ENCODE measurements around the gene PRSS57.

Gene PRSS57

DNA sequence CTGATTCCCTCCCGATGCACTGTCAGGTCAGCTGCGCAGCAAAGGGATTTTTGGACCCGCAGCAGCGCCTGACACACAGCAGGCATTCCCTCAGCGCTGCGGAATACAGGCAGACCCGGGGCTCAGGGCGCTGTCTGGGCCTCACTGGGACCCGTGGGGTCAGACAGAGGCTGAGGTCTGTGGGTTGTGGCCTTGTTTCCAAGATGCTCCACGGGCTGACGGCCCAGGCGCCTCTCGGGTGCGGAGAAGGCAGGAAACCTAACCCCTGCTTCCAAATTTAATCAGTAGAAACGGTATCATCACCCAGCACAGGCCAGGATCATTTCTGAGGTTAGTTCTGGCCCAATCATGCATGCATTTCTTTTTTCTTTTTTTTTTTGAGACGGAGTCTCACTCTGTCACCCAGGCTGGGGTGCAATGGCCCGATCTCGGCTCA, 31.6 kb downstream of the PRSS57 start:
- no peak for DNase-seq (ENCODE audit: low read depth)
- TF ChIP-seq CTCF (conservative IDR thresholded peaks at IDR 0.05; ENCODE audit: low read depth, low read length) = no peak
- H3K4me3 ChIP-seq (ENCODE audit: low read depth, low read length) = peak overlapping the region; percentile 64

- TF ChIP-seq CTCF (conservative IDR thresholded peaks at IDR 0.05; ENCODE audit: low read depth, low read length) = no peak
- peak within 1 kb of the TSS; percentile 84 for H3K4me3 ChIP-seq (ENCODE audit: low read depth, low read length)
- DNase-seq (ENCODE audit: low read depth) = peak; percentile 92
Measured at GRCh38 chr19:662962-663681, 32.1 kb downstream of the PRSS57 start, which contains the start of gene RNF126. Gene RNF126, minus strand, starts transcription at chr19:663214. Its CDS starts 93 bp downstream, at chr19:663121.

DNA sequence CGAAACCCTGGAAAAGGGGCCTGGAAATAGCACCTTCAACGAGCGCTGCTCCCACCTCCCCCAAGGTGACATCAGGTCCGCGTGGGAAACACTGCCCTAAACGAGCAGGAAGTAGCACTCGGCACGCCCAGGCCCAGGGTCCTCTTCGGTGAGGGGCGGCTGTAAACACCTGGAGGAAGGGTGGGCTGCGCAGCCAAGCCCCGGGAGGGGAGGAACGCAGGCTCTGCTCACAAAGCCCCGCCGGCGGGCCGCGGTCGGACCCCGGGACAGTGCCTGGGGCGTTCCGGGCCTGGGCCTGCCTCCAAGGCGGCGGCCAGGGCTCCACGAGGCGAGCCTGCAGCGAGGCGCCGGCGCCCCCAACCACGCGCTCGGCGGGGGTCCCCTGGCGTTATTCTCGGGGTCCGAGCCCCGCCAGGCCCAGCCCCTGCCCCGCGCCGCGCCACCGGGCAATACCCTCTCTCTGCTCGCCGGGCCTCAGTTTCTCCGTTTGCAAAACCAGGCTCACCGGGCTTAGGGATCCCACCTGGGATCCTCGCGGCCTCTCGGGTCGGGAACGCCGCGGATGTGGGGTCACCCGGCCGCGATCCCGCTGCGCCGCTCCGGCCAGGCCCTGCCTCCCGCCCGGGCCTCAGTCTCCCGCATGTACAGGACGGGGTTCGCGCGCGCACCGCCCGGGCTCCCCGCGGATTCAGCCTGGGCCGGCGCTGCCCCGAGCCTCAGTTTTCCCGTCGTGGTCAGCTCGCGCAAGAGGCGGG, 32.9 kb downstream of the PRSS57 start:
- peak; percentile 47 for DNase-seq (ENCODE audit: low read depth)

GRCh38 chr19:661427-662196, 33.6 kb downstream of the PRSS57 start:
- TF ChIP-seq CTCF (conservative IDR thresholded peaks at IDR 0.05; ENCODE audit: low read depth, low read length) = no peak
- peak overlapping the region; percentile 84 for H3K4me3 ChIP-seq (ENCODE audit: low read depth, low read length)
- peak; percentile 32 for DNase-seq (ENCODE audit: low read depth)

More for the DNA sequence above, 32.9 kb downstream of the PRSS57 start:
- no peak for TF ChIP-seq CTCF (conservative IDR thresholded peaks at IDR 0.05; ENCODE audit: low read depth, low read length)
- peak overlapping the region; percentile 84 for H3K4me3 ChIP-seq (ENCODE audit: low read depth, low read length)

GRCh38 chr19:660793-661426, 34.3 kb downstream of the PRSS57 start:
- no peak for DNase-seq (ENCODE audit: low read depth)
- peak overlapping the region; percentile 84 for H3K4me3 ChIP-seq (ENCODE audit: low read depth, low read length)
- no peak for TF ChIP-seq CTCF (conservative IDR thresholded peaks at IDR 0.05; ENCODE audit: low read depth, low read length)
